ENCODE measurements around the gene BRCA1. TPM values are rescaled to one million over a fixed set of nuclear protein-coding genes. Genes with fewer than 3 reads are reported as not detected.
A peak's percentile ranks its signal among the peaks of the same experiment; 100 is the strongest.

The BRCA1 gene
- total RNA-seq, 1 donor from 2014 or later: 3.4 TPM

DNA sequence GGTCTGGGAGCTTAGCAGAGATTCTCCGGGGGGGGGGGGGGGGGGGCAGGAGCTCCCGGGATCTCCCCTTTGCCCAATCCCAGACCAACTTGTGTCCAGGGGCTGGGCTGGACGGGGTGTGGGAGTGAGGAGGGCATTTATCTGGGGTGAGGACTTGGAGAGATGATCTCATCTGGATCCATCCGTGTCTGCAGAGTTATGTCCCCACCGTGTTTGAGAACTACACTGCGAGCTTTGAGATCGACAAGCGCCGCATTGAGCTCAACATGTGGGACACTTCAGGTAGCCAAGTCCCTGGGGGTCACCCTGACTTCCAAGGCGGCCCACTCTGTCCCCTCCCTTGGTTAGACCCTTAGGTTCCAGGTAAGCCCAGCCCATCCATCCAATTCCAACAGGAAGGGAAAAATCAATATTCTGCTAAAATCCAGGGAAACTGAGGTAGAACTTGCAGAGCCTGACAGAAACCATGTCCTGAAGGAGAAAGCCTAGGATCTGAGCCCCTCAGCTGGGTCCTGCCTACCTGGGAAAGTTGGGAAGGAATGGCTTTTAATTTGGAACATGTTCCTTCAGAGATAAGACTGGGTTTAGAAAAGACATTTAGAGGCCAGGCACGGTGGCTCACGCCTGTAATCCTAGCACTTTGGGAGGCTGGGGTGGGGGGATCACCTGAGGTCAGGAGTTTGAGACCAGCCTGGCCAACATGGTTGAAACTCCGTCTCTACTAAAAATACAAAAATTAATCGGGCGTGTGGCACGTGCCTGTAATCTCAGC is 99.2 kb downstream of the BRCA1 start:
- no peak for DNase-seq (ENCODE audit: low spot score)

DNA sequence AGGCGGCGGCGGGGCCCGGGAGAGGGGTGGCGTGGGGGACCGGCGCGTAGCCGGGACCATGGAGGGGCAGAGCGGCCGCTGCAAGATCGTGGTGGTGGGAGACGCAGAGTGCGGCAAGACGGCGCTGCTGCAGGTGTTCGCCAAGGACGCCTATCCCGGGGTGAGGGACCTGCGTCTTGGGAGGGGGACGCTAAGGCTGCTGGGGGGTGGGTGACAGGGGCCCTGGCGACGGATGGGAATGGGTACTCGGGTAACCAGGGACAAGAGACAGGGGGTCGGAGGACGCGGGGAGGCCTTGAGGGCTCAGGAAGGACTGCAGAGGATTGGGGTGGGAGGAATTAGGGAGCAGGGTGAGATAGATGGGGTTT is 99.9 kb downstream of the BRCA1 start:
- DNase-seq (ENCODE audit: low spot score): no peak

DNA sequence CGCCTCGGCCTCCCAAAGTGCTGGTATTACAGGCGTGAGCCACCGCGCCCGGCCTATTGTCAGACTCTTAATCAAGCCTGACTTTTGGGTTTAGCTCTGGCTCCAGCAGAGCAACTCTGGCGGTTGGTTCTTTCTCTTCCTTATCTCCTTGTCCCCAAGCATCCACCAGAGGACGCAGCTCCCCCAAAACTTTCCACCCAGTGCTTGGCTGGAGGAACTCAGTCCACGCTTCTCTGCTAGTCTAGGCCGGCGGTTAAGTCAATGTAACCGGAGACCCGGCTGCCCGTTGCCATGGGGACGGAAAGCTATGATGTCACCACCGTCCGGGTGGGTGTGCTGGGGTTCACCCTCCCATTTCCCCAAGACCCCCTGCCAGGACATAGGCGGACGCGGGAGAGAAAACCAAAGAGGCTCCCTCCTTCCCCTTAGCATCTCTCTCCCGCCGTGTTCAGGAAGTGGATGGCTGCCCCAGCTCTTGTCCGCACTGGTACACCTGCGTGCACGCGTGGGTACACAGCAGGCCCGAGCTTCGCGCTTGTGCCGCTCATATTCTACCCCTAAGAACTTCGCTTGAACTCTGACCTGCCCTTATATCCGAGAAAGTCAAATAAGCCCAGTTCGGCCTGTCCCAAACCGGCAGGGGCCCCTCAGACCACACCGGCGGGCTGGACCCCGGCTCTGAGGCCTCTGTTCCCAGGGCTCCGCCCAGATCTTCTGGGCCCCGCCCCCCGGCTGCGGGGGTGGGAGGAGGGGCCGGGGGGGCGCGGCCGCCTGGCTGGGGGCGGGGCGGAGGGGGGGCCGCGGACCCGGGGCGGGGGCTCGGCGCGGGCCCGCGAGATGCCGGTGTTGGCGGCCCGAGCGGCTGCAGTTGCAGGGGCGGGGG is 100.5 kb downstream of the BRCA1 start, which contains the start of gene RND2:
Gene RND2, plus strand, starts transcription at position 825 of the 883 bp plus-strand sequence. CDS start 117 bp downstream, outside the sequence.
- DNase-seq (ENCODE audit: low spot score): no peak

DNA sequence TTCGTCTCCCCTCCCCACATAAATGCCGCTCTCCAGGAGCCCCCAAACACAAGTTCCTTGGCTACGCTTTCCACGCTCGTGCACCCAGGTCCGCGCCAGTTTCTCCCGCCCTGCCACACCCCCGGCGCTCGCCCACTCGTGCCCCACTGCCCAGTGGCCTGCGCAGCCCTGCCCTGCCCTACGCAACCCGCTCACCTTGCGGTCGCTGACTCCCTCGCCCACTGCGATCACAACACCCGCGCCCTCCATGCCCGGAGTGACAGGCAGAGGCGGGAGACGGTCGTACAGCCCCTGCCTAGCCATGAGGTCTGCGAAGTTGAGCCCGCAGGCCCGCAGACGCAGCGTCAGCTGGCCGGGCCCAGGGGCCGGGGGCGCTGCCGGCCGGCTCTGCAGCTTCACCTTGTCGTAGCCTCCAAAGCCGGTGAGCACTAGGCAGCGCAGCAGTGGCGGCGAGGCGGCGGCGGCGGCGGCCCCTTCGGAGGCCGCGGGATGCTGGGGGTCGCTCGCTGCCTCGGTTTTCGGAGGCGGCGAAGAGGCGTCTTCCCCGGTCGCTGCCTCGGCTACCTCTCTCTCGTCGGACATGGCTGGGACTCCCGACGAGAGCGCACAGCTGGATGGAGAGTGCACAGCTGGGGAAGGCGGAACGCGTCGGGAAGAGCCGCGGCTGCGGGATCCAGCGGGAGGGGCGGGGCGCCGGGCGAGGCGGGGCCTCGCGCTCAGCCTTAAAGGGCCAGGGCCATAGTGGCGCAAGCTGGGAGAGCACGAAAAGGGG is 103.2 kb downstream of the BRCA1 start, which contains the start of gene VAT1:
Gene VAT1, minus strand, starts transcription at position 645 of the 772 bp plus-strand sequence. Its CDS starts 63 bp downstream, at position 582.
- peak; percentile 94 for DNase-seq (ENCODE audit: low spot score)

DNA sequence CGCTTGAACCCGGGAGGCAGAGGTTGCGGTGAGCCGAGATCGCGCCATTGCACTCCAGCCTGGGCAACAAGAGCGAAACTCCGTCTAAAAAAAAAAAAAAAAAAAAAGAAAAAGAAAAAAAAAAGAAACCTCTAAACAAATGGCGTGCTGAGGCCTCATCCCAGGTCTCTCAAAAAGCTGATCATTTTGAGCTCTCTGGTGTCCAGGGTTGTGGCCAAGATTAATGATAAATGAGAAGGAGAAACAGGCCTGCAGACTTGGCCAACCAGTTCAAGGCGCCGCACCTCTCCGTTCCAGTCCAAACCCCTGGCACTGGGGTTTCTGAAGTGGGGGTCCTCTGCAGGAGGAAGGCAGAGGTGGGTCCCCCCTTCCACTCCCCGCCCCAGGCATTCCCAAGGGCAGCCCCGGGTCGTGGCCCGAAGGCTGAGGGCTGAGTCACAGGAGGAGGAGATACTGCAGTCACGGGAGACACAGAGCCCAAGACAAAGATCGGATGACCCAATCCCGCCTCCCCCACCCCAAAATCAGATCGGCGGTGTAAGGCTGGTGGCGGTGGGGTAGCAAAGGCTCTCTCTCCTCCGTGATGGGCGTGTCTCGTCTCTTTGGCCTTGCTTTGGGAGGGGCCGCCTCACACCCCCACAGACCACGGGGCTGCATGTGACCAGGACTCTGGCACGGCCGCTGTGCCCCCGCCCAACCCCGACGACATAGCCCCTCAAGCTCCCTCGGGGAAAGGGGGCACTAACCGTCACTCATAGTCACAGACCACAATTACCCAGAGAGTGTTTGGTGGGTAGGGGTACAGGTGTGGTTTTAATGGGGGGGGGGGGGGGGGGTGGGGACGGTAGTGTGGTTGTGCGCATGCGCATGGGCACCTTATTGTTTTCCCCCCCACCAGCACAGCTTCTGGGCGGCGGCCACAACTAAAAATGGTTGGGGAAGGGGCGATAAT is 104.1 kb downstream of the BRCA1 start:
- peak; percentile 92 for DNase-seq (ENCODE audit: low spot score)

DNA sequence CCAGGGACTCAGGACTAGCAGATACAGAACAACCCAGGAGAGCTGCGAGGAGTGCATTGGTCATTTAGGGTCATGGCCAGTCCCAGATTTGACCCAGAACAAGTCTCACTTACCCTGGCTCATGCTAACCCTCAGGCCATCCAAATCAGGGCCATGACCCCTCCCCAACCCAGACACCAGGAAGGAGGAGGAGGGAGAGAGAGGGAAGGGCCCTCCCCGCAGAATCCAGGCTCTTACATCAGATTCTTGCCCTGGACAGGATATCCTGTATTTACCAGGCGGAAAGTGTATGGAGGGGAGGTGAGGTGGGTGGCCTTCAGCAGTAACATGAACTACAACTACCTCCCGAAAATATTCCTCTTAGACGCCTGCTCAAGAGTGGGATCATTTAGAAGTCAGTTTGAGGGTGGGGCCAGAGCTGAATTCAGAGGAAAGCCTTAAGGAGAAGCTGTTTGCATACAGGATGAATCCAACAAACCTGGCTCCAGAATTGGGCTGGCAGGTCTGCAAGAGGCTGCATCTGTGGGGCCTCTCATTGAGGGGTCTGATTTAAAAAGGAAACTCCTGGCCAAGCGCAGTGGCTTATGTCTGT is 105.0 kb downstream of the BRCA1 start:
- no peak for DNase-seq (ENCODE audit: low spot score)

DNA sequence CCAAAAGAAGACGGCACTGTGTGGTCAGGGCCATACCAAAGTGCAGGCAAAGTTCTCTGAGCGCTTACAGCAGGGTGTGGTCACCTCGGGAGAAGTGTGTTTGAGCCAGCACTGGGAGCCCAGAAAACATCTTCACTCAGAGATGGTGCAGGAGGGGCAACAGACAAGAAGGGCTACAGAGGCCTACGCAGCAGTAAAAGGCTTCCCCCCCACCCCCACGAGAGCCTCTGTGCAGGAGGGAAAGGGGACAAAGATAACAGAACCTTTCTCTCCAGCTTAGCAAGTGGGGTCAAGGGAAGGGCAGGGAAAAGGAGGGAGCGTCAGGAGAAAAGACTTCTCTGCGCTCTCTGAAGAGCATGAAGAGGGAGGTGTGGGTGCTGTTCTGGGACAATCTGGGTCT is 105.7 kb downstream of the BRCA1 start:
- no peak for DNase-seq (ENCODE audit: low spot score)

DNA sequence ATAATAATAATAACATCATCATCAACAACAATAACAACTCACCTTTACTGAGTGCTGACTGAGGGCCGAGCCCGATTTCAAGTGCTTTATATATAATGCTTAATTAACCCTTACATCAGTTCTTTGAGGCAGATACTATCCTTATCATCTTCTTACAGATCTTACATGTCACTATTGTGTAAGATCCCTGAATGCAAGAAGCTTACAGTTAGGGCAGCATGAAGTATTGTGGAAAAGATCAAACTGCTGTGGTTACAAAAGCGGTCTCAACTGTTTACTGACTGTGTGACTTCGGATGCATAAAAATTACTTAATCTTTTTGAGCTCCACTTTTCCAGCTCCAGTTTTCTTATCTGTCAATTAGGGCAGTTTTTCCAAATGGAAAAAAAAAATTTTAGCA is 106.2 kb downstream of the BRCA1 start:
- DNase-seq (ENCODE audit: low spot score): no peak

DNA sequence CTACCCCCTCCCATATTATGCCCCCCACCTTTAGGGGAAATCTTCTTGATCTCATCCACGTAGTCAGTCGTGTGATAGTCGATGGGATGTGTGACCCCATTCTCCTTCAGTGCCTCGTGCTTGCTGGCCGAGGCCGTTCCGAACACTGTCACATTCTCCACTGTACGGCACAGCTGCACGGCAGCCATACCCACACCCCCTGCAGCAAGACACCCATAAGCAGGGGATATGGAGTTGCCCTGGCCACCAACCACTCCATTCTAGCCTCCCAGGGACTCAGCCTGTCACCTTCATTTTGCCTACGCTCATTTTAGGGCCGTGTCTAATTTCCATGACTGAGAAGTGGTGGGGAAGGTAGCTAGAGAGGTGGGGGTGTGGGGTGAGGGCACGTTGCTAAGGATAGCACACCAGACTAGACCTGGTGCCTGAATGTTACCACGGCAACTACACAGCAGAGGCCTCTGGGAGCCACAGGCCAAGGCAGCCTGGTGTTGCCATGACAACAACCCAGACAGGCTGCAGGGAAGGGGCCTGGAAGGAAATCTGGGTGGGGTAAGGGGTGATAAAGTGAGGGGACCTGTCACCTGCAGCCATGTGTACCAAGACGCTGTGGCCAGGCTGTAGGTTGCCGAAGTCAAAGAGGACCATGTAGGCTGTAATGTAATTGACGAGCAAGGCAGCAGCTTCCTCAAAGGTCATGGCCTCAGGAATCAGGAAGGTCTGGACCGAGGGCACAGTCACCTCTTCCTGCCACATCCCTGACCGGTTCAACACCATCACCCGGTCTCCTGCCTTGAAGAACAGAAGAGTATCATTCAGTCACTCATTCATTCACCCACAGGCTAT is 106.9 kb downstream of the BRCA1 start:
- DNase-seq (ENCODE audit: low spot score): no peak

DNA sequence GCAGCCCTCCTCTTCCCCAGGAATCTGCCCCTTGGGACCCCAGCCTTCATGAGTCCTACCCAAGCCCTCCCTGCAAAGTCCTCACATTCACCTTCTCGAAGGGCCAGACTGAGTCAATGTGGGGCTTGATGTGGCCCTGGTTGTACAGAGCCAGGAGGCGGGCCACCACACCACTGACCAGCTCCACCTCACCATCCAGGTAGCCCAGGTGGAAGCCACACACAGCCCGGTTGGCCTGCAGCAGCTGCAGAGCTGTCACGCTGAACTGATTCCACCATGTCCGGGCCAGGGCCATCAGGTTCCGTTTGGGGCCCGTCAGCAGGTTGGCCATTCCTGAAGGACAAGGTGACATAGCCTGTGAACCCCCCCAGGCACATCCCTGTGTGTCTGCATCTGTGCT is 108.9 kb downstream of the BRCA1 start:
- no peak for DNase-seq (ENCODE audit: low spot score)

DNA sequence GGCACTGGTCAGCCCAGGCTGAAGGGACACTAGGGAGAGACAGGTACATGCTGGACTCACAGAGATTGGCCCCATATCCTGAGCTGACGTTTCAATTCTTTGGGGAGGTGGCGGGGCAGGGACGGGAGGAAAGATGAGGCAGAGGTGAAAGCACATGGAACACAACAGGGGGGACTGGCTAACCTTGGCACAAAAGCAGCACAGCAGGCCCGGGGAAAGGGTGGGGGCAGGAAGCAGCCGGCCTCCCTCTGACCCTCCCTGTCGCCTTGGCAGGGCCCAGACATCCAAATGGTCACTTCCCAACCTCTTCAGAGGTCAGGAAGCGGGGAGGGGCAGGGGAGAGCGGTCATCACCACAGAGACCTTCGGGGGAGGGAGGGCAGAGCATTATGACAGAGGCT is 109.6 kb downstream of the BRCA1 start:
- DNase-seq (ENCODE audit: low spot score): no peak

DNA sequence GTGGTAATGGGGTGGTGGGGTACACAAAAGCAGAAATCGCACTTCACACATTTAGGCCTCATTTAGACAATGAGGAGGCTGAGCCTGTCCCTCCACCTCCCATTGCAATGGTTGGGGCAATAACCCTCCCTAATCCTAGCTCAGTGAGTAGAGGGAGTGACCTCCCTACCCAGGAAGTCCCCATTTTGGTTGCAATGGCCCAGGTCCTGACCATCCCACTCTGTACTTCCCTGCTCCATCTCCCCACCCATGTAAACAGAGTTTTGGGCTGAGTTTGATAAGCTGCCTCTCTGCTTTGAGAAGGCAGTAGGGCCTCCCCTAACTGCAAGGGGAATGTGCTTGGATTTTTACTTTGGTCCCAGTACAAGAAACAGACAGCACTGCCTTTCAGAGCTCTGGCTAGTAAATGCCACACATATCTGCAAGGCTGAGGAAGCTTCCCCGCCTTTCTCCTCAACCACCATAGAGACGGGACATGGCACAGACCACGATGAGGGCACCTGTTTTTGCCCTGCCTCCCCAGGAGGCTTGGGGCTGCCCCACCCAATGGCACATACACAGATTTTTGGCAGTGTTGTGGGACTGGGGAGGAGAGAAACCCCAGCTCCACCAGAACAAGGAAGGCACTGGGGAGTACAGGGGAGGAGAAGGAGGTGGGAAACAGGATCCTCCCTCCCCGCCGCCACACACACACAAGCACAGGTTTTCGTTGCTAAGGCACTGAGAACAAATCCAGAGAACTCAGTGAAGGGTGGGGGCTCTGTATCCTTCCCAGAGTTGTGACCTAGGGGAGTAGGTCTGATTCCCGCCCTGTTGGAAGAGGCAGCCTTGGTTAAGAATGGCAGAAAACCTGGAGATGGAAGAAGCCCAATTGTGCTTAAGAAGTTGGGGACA is 110.3 kb downstream of the BRCA1 start:
- DNase-seq (ENCODE audit: low spot score): no peak

DNA sequence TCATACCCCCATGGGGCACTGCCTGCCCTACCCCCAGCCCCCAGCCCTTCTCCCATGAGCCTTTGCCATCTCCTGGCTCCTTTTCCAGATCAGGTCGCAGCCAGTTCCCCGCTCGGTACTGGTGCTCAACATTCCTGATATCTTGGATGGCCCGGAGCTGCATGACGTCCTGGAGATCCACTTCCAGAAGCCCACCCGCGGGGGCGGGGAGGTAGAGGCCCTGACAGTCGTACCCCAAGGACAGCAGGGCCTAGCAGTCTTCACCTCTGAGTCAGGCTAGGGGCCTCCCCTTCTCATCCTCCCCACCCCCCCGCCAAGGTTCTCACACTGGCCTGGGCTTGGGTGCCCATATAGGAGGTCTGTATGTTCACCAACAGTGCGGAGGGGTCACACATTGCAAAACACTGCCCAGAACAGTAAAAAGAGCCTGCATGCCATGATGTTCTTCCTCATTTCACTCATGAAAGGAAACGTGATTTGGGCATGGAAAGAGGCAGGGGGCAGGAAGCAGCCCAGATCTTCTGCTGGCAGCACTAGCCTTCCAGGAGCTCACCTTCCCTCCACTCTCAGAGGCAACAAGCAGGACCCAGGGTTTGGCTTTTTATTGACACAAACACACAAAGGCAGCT is 111.0 kb downstream of the BRCA1 start:
- DNase-seq (ENCODE audit: low spot score): no peak

DNA sequence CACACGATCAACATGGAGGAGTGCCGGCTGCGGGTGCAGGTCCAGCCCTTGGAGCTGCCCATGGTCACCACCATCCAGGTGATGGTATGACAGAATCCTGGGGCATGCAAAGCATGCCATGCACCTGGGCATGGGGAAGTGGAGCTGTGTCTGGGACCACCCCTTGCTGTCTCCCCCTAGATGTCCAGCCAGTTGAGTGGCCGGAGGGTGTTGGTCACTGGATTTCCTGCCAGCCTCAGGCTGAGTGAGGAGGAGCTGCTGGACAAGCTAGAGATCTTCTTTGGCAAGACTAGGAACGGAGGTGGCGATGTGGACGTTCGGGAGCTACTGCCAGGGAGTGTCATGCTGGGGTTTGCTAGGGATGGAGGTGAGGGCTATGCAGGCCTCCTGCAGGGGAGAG is 111.9 kb downstream of the BRCA1 start:
- DNase-seq (ENCODE audit: low spot score): no peak

DNA sequence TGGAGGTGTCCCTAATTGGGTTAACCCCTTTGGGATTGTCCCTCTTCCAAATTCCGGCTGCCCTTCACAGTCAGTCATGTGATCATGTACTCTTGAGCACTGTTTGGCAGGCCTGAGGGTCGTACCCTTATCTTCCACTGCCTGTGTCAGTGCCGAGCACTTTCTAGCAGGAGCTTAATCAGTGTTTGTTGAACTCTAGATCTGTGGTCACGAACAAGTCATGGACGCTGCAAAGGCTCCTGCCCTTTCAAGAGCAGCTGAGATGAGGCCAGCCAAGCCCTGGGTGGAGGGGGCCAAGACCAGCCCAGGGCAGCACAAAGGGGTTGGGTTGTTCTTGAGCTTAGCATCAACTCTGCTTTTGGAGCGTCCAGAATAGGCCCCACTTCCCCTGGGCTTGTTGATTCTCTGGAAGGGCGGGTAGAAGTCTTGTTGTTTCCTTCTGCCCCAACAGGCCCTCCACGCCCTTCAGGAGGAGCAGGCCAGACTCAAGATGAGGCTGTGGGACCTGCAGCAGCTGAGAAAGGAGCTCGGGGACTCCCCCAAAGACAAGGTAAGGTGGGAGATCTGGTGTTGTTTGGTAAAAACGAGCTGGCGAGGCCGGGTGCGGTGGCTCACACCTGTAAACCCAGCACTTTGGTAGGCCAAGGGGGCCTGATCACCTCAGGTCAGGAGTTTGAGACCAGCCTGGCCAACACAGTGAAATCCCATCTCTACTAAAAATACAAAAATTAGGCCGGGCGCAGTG is 113.3 kb downstream of the BRCA1 start:
- DNase-seq (ENCODE audit: low spot score): no peak

DNA sequence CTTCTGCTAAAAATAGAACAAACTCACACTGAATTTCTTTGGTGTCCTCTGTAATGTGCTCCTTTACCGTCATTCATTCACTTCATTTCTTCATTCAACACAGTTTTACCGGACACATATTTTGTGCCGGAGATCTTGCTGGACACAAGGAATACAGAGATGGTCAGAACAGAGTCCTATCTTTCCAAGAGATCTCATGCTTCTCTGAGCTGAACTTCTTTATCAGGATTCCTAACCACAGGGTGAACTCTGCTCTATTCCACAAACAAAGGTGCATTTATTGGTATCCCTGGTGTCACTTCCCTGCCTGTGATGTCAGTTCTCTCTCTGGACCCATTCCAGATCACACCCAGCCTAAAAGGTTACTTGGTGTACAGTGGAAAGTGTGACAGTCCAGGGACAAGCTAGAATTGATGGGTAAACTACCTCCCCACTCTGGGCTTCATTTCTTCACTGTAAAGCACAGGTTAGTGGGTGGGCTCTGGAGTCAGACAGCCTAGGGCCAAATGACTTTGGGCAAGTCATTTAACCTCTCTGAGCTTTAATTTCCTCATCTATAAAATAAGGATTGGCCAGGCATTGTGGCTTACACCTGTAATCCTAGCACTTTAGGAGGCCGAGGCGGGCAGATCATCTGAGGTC is 114.4 kb downstream of the BRCA1 start:
- no peak for DNase-seq (ENCODE audit: low spot score)
